IMR-90 (cell line): ENCODE measurements around the gene ENAH.

Source experiments
- CTCF ChIP-seq: conservative IDR thresholded peaks from 2 replicates; pipeline ENCODE4 v1.5.1; 2012; ENCODE audit warnings: mild to moderate bottlenecking, low read depth, low read length, improper control_type of control experiment
- POLR2A ChIP-seq: IDR thresholded peaks from 2 replicates; pipeline ENCODE4 v1.6.1; 2012; ENCODE audit warnings: mild to moderate bottlenecking, low read depth, low read length

DNA sequence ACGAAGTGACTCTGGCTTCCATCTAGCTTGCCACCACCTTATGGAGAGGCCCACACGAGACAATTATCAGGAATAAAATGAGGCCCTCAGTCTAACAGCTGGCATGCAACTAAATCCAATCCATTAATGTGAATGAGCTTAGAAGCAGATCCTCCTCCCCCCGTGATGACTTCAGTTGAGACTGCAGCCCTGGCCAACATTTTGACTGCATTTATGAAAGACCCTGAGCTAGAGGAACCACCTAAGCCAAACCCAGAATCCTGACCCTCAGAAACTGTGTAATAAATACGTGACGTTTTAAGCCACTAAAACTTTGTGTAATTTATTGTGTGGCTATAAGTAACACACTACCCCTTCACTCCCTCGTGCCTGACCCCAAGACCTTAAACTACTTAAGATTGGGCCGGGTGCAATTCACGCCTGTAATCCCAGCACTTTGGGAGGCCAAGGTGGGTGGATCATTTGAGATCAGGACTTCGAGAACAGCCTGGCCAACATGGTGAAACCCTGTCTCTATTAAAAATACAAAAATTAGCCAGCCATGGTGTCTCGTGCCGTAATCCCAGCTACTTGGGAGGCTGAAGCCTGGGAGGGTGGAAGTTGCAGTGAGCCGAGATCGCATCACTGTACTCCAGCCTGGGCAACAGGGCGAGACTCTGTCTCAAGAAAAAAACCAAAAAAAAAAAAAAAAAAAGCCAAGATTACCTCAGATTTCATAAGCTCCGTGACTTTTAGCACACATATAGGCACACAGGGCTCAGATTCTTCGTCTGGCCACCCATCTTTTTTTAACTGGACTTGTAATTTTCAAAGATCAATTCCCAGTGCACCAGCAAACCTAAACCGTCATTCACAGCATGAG, 72.5 kb downstream of the ENAH start:
- TF ChIP-seq CTCF (no peak), POLR2A (no peak)
